Uterus (tissue), 2 donors: ENCODE data around the gene CPHXL2.

ENCODE experiments used
- POLR2A ChIP-seq, 2 donors: fragments of 450-650 bp; IDR thresholded peaks; one replicate each; pipeline ENCODE4 v1.6.1; 2016; ENCODE audit warnings: antibody characterized with exemption in 2 of 2, mild to moderate bottlenecking in 1 of 2, moderate library complexity in 1 of 2
- TF ChIP-seq, protein P1 (sequence below), 4 experiments: fragments of 200-600 bp in 2 of 4; fragments of 450-650 bp in 2 of 4; sonication (generic) in 2 of 4; IDR thresholded peaks; one replicate each; pipeline ENCODE4 v1.5.1; 2016 to 2019; ENCODE audit warnings: antibody characterized with exemption in 4 of 4, mild to moderate bottlenecking in 2 of 4, moderate library complexity in 1 of 4

DNA sequence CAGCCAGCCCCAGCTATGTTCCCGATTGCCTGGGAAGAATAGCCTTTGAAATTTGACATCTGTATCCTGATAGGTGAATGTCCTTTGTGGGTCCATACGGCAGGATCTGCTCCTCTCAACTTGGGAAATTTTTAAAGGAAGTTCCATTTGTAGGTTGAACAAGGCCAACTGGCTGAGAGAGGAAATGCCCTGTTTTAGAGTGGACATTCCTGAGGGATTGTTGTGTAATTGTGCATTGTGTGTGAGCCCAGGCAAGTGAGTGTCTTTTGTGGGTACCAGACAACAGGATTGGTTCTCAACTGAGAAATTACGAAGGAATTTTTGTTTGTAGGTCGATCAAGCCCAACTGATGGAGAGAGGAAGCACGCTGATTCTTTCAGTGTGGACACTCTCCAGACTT, 2.6 kb upstream of the CPHXL2 start:
- TF ChIP-seq, protein P1, sequence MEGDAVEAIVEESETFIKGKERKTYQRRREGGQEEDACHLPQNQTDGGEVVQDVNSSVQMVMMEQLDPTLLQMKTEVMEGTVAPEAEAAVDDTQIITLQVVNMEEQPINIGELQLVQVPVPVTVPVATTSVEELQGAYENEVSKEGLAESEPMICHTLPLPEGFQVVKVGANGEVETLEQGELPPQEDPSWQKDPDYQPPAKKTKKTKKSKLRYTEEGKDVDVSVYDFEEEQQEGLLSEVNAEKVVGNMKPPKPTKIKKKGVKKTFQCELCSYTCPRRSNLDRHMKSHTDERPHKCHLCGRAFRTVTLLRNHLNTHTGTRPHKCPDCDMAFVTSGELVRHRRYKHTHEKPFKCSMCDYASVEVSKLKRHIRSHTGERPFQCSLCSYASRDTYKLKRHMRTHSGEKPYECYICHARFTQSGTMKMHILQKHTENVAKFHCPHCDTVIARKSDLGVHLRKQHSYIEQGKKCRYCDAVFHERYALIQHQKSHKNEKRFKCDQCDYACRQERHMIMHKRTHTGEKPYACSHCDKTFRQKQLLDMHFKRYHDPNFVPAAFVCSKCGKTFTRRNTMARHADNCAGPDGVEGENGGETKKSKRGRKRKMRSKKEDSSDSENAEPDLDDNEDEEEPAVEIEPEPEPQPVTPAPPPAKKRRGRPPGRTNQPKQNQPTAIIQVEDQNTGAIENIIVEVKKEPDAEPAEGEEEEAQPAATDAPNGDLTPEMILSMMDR (IDR thresholded peaks at IDR 0.05) = no peak
- no peak for TF ChIP-seq POLR2A (IDR thresholded peaks at IDR 0.05)
